Muscle layer of colon (tissue), 2 donors: ENCODE measurements around the gene DIS3L2.
"Not testable (repeated sequence)": the region's sequence is repeated elsewhere in the genome, so short reads cannot be mapped to it uniquely, and the experiment has no call there.

Source experiments
- H3K27ac ChIP-seq: one replicate; pipeline ENCODE4 v1.7.0; 2013; ENCODE audit warnings: low read depth, mild to moderate bottlenecking, low read length, moderate library complexity
- H3K27me3 ChIP-seq, 2 donors: one replicate each; pipeline ENCODE4 v1.7.0; 2013; ENCODE audit warnings: low read length in 2 of 2, mild to moderate bottlenecking in 2 of 2; ENCODE audit not compliant: insufficient read depth in 2 of 2, control insufficient read depth in 1 of 2
- H3K36me3 ChIP-seq: one replicate; pipeline ENCODE4 v1.7.0; 2013; ENCODE audit warnings: mild to moderate bottlenecking, low read length; ENCODE audit not compliant: insufficient read depth
- H3K4me1 ChIP-seq: one replicate; pipeline ENCODE4 v1.7.0; 2013; ENCODE audit warnings: mild to moderate bottlenecking, low read length; ENCODE audit not compliant: insufficient read depth
- H3K4me3 ChIP-seq, 2 donors: one replicate each; pipeline ENCODE4 v1.7.0; 2013; ENCODE audit warnings: low read length in 2 of 2, low read depth in 1 of 2, mild to moderate bottlenecking in 1 of 2, moderate library complexity in 1 of 2
- H3K9ac ChIP-seq: one replicate; pipeline ENCODE4 v1.7.0; 2013; ENCODE audit warnings: low read length
- H3K9me3 ChIP-seq: one replicate; pipeline ENCODE4 v1.7.0; 2013; ENCODE audit warnings: mild to moderate bottlenecking, low read length
- donor health status: abdominal sarcoma.
- donor health status: Adenocarcinoma of cecum.

Gene DIS3L2

DNA sequence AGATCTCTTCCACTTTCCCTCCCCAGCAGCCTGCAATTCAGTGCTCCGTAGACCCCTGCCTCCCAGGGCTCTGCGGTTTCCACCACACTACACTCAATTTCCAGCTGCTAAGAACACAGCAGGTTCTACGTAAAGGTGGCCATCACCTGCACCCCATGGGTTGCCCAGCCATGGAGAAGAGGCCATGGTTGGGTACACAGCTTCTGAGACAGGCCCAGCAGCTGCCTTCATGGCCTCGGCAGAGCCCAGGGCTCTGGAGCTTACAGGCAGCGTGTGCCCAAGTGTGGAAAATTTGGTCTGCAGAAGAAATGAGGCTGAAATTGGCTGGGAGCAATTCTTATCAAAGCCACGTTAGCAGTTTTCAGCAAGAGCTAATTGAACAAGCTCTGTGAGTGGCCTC, 362.5 kb downstream of the DIS3L2 start:
- H3K27ac ChIP-seq, H3K4me3 ChIP-seq, H3K9ac ChIP-seq, H3K4me1 ChIP-seq, H3K36me3 ChIP-seq, H3K27me3 ChIP-seq, H3K9me3 ChIP-seq: not testable (repeated sequence)

DNA sequence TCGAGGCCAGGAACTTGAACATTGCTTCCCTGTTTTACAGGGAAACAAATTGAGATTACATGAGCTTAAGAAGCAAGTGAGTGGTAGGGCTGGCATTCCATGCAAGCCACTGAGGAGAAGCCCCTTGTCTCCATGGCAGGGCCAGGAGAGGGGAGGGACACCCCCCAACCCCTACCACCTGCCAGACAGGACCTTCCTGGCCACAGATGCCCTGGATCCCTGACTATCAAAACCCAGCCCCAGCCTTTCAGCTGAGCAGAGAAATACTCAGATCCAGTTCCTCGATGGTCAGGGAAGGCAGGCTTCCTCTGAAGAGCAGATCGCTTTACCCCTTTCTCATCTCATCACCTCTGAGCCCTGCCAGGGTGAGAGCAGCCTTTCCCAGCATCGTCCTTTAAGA, 363.3 kb downstream of the DIS3L2 start:
- Histone ChIP-seq H3K4me1 (no peaks in the 10 kb centered on the region), H3K27ac (no peak overlapping the region), H3K4me3 (no peak overlapping the region), H3K9ac (no peak overlapping the region), H3K9me3 (no peaks in the 10 kb centered on the region), H3K36me3 (no peaks in the 10 kb centered on the region), H3K27me3 (no peaks in the 10 kb centered on the region)

DNA sequence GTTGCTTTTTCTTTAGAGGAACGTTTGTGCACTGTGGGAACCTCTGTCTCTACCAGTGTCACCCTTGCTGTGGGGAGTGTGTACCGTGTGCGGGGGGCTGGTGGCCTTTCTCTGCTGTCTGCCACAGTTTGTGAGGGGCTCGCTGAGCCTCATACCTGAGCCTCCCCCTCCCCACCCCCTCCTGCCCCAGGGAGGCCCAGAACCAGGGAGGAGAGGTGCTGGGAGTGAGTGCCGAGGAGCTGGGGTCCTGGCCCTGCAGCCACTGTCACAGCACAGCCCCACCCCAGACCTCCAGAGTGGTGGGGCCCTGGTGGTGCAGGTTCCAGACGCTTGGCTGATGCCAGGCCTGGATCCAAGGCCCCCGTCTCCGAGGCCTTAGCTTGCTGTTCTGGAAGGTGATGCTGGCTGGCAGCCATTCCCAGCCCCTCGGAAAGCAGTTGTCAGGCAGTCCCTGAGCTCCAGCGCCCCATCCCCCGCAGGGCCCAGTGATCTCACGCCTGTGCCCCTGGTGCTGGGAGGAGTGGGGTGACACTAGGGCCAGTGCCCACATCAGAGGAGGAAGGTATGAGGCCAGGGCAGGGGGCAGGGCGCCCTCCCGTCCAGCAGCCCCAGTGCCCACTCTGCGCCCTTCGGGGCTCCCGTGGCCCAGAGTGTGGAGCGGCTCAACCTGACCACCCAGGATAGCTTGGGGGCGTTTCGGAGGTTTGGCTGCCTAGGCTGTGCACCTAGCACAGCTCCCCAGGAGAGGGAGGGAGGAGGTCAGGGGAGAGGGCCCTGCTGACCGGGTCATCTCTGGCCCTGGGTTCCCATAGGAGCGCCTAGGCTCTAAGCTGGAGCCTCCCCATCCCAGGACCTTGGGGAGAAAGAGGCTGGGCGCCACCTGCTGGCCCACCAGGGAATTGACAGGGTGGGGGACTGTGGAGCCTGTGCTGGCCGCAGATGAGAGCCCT, 364.1 kb downstream of the DIS3L2 start:
- Histone ChIP-seq H3K27me3 (no peaks in the 10 kb centered on the region), H3K4me1 (no peaks in the 10 kb centered on the region), H3K4me3 (no peak overlapping the region), H3K9ac (no peak overlapping the region), H3K27ac (no peak overlapping the region), H3K9me3 (no peaks in the 10 kb centered on the region), H3K36me3 (no peaks in the 10 kb centered on the region)

DNA sequence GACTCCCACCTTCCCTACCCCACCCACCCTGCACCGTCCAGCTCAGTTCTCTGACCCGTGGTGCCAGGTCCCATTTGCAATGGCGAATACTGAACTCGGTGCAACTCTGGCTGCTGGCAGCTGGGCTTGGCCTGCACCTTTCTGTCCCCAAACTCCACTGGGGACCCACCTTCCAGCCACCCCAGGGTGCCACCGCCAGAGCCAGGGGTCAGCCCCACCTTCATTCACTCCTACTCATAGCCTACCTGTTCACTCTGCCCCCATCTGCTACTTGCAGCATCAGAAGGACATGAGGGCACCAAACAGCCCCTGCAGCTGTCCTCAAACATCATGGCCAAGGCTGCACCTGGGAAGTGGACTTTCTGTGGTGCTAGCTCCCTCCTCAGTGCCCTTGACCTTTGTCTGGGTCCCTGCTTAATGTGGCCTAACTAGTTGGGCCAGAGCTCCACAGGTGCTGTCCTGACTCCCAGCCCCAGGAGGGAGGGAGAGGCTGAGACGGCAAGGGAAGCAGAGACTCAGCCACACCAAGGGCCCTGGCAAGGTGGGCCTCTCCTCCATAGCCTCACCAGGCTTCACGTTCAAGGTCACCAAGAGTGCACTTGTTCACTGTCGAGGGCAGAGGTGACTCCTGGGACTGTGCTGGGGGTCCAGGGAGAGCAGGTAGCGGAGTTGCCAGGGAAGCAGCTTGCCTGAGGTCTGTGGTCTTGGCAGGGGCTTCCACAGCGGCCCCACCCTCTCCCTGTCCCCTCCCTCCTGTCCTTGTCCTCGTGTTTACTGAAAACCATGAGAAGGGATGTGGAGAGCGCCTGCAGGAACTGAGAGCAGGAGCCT, 365.0 kb downstream of the DIS3L2 start:
- H3K27ac ChIP-seq, H3K4me1 ChIP-seq, H3K9me3 ChIP-seq, H3K36me3 ChIP-seq, H3K27me3 ChIP-seq, H3K4me3 ChIP-seq, H3K9ac ChIP-seq: not testable (repeated sequence)

DNA sequence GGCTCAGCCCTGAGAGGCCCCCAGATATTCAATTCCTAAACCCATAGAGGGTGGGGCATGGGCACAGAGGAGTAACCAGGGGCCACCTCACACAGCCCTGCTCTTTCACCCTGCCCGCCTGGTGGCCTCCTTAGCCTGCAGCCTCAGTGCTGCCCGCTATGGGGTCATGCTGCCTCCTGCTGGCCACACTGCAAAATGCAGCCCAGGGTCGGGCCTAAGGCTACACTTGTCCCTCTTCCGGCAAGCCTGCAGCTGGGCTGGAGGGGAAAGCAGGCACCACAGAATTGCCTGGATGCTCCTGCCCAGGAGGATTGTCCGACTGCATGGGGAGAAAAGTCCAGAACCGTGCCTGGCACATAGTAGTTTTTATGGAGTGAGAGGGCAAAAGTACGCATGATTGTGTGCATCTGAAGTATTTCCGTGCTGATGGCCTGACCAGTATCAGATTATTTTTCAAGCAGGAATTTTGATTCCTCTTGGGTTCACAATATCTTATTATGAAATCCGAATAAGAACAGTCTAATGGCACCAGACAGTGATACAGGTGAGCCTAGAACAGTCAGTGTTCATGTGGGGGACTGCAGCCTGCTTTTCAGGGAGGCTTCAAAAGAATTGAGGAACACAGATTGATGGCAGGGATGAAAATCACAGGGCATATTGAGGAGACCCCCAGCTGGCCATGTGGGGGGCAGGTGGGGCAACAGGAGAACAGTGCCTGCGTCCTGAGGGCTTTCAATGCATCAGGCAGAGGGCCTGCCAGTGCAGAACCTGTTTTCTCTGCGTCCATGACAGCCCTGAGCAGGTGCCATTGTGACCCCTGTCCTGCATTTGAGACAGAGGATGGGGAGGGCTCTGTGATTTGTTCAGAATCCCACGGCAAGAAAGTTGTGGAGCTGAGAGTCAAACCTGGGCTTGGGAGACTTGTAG, 365.9 kb downstream of the DIS3L2 start:
- Histone ChIP-seq H3K27me3 (no peaks in the 10 kb centered on the region), H3K4me3 (no peak overlapping the region), H3K4me1 (no peaks in the 10 kb centered on the region), H3K36me3 (no peaks in the 10 kb centered on the region), H3K9ac (no peak overlapping the region), H3K27ac (no peak overlapping the region), H3K9me3 (no peaks in the 10 kb centered on the region)

DNA sequence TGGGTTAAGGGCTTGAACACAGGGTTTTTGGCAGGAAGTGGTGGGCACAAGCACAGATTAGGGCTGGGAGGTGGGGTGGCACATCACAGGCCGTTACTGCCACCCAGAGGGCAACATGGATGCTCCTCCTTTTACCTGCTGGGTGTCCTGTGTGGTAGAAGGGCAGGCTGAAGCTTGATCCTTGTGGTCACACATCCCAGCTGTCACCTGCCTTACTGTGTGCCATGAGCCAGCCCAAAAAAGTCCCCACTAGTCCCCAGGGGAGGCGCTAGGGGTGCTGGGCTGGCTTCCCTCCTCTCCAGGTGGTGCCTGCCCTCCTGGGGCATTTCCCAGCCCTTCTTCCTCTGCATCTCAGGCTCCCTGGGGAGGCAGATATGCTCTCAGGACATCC, 366.5 kb downstream of the DIS3L2 start:
- Histone ChIP-seq H3K4me3 (no peak overlapping the region), H3K9ac (no peak overlapping the region), H3K27ac (no peak overlapping the region), H3K9me3 (no peaks in the 10 kb centered on the region), H3K4me1 (no peaks in the 10 kb centered on the region), H3K36me3 (no peaks in the 10 kb centered on the region), H3K27me3 (no peaks in the 10 kb centered on the region)

DNA sequence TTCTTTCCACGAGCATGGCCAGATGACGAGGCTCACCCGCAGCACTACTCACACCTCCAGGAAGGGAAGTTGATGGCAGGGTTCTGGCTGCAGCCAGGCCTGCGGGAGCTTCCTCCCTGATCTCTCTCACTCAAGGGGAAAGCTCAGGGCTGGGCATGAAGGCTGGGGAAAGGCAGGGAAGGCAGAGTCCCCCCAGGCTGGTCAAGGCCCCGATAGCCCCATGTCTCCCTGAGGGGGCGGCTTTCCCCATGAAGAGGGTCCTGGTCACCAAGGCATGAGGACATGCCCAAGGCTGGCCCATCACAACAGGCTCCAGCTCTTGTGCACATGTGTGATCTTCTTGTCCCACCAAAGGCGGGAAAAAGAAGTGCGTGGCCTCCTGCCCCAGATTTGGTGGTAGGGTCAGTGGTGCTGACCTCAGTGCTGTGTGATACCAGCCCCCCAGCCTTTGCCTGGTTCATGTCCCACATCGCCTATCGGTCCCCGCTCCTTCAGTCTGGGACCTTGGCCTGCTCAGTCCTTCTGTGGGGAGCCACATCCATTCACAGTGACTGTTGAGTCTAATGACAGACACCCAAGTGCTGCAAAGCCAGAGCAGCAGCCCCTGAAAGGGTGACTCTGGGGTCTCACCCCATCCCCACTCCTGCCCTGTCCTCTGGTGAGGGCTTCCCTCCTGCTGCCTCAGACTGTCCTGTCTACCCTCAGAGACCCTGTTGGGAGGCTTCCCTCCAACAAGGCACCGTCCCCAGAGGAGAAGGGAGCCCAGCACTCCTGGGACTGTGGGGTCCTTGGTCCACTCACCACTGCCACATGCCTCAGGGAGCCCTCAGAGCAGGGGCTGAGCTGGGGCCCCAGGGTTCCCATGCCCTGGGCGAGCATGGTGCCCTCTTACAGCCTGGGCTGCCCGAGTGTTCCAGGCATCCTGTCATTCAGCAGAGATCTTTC, 367.3 kb downstream of the DIS3L2 start:
- no peaks in the 10 kb centered on the region for H3K36me3 ChIP-seq
- no peak overlapping the region for H3K4me3 ChIP-seq
- H3K9ac ChIP-seq: no peak overlapping the region
- H3K9me3 ChIP-seq: no peaks in the 10 kb centered on the region
- no peak overlapping the region for H3K27ac ChIP-seq
- no peaks in the 10 kb centered on the region for H3K27me3 ChIP-seq
- no peaks in the 10 kb centered on the region for H3K4me1 ChIP-seq

DNA sequence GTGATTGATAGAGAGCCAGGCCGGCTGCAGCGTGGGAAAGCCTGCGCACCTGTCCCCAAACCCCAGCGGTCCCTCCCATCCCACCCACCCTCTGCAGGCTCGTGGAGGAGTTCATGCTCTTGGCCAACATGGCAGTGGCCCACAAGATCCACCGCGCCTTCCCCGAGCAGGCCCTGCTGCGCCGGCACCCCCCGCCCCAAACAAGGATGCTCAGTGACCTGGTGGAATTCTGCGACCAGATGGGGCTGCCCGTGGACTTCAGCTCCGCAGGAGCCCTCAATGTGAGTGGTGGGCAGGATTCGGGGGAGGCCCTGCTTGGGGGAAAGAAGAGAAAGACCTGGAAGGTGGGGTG, 368.2 kb downstream of the DIS3L2 start:
- H3K9me3 ChIP-seq: no peaks in the 10 kb centered on the region
- no peak overlapping the region for H3K27ac ChIP-seq
- no peak overlapping the region for H3K4me3 ChIP-seq
- no peaks in the 10 kb centered on the region for H3K27me3 ChIP-seq
- H3K4me1 ChIP-seq: no peaks in the 10 kb centered on the region
- no peaks in the 10 kb centered on the region for H3K36me3 ChIP-seq
- no peak overlapping the region for H3K9ac ChIP-seq

DNA sequence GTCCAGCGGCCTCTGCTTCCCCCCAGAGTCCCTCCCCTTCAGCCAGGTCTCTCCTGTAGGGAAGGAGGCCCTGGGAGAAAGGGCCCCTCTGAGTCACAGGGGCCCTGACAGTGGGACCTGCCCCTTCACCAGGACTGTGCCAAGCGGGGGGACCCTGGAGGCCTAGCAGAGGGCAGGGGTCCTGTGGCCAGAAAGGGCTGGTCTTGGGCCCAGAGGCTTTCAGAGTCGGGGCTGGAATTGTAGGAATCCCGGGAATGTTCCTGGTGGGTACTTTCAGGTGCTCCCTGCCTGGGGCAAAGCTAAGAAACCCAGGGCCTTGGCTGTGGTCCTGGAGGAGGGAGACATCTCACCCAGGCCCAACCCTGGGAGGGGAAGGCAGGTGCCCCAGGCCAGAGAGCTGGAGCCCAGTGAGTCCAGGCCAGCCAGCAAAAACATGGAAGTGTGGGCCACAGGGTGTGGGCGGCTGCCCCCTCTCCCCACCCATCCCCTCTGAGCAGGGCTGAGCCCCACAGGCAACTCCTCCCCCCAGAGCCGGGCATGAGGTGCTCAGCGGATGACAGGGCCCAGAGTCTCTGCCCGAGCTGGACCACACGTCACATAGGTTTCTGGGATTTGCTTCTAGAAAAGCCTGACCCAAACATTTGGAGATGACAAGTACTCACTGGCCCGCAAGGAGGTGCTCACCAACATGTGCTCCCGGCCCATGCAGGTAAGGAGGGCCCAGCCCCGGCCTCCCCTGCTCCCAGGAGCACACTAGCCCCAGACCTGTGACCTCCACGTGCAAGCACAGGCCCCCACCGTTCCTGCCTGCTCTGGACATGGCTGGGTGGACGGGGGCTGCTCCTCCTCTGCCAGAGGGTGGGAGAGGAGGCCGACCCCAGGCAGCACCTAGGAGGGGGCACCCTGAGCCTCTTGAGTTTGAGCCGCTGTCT, 368.8 kb downstream of the DIS3L2 start:
- H3K4me3 ChIP-seq: no peak overlapping the region
- no peaks in the 10 kb centered on the region for H3K27me3 ChIP-seq
- H3K9me3 ChIP-seq: no peaks in the 10 kb centered on the region
- no peak overlapping the region for H3K27ac ChIP-seq
- H3K9ac ChIP-seq: no peak overlapping the region
- no peaks in the 10 kb centered on the region for H3K4me1 ChIP-seq
- no peaks in the 10 kb centered on the region for H3K36me3 ChIP-seq

DNA sequence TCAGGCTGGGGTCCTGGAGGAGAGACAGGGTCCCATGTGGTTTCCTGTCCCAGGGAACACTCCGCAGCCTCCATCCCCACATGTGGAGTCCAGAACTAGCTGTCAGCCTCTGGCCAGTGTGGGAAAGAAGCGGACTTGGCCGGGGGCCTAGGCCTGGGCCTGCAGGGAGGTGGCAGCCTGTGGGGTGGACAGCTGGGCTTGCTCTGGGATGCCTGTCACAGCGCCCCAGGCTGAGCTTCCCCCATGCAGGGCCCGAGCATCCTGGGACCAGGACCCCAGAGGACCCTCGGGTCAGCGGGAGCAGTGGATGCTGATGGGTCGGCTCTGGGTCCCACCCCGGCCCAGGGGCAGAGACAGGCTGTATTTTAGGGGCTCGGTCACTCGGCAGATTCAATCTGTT, 369.5 kb downstream of the DIS3L2 start:
- not testable (repeated sequence) for H3K4me1 ChIP-seq, H3K27ac ChIP-seq, H3K9me3 ChIP-seq, H3K27me3 ChIP-seq, H3K36me3 ChIP-seq, H3K9ac ChIP-seq, H3K4me3 ChIP-seq
